Activated T-cell treated with anti-CD3 and anti-CD28 coated beads for 24 hours (primary cell): Measurements from ENCODE around the gene ITPK1.

Experiments used
- DNase-seq: peaks from one replicate; pipeline ENCODE4 v3.0.0-alpha.2; 2020; ENCODE audit warnings: low read depth

The ITPK1 gene

DNA sequence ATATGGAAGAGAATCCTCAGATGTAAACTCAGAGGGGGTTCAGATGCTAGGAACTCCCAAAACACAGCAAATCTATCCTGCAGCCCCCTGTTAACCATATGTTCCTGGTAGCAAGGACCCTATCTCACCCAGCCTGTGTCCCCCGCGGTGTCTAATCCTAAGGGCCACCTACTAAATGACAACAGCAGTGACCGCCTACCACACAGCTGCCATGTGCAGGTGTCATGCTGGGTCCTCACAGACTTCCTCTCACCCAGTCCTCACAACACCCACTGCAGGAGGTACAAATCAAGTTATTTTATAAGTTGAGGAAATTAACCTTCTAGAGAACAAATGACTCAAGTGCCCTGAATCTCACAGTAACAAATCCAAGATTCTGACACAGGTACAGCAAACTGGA is 73.9 kb downstream of the ITPK1 start:
- DNase-seq = no peak

DNA sequence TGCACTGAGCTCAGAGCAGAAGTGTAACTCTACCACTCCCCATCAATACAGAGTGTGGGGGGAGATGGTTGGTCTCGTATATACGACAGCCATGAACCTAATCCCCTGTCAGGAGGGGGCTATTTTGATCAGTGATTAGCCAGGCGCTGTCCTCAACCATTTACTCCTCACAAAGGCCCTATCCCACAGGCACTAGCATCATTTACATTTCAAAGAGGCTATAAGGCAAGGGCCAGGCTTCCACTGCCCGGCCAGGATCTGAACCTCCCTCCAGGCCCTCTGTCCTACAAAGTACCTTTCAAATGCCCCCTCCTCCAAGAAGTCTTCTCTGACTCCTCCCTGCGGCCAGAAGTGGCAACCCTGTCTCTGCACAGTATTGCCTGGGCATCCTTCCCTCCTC is 74.7 kb downstream of the ITPK1 start:
- DNase-seq = no peak

DNA sequence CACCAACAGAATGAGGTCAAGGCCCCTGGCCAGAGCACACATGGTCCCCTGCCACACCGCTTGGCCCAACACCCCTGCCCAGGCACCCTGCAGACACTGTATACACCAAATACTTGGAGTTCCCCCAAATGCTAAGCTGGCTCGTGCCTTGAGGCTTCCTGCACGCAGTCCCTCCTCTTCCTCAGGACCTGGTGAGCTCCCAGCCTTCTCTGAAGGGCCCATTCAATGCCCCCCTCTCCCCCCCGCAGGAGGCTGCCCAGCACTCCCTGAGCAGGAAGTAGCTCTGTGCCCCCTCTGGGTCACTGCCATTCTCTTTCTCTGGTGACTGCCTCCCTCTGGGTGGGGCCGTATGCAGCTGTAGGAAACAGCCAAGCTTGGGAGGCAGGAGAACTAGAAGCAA is 75.3 kb downstream of the ITPK1 start:
- no peak for DNase-seq

DNA sequence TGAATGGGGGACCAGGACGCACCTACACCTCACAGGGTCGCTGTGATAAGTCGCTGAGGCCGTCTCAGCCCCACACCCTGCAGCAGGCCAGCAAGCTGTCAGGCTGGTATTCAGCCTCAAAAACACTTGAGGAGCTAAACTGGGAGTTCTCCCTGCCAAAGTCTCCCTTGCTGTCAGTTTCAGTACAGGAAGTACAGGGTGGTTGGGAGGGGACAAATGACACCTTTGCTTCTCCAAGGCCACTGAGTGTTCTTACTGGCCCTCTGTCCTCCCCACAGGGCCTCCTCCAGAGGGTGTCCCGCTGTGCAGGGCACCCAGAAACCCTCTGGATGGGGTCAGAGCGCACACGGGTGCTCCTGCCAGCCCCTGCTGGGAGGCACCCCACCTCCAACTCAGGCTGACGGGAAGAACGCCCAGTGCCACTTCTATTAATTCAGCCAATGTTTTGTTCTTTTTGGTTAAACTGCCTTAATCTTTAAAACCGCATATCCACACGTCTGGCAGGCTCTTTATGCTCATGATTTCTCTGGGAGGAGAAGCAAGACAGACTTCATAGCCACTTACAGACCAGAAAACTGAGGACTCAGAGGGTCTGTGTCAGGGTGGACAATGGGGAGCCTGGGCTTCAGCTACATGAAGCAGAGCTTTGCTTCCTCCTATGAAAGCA is 75.9 kb downstream of the ITPK1 start:
- DNase-seq = no peak

DNA sequence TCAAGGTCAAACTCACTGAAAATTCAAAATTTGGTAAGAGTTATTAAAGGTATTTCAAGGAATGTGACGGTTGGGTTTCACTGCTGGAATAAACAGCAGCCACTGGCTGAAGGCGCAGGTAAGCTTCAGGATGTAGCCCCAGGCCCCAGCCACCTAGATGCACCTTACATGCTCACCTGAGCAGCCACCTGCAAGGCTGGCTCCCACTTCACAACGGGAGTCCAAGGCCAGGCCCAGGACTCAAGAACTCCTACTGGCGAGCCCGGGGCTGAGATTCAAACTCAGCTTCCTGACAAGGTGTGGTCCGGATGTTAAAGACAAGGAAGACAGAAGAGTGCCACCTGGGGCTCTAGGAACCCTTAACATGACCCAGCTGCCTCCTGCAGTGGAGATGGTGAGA is 78.4 kb downstream of the ITPK1 start:
- no peak for DNase-seq

DNA sequence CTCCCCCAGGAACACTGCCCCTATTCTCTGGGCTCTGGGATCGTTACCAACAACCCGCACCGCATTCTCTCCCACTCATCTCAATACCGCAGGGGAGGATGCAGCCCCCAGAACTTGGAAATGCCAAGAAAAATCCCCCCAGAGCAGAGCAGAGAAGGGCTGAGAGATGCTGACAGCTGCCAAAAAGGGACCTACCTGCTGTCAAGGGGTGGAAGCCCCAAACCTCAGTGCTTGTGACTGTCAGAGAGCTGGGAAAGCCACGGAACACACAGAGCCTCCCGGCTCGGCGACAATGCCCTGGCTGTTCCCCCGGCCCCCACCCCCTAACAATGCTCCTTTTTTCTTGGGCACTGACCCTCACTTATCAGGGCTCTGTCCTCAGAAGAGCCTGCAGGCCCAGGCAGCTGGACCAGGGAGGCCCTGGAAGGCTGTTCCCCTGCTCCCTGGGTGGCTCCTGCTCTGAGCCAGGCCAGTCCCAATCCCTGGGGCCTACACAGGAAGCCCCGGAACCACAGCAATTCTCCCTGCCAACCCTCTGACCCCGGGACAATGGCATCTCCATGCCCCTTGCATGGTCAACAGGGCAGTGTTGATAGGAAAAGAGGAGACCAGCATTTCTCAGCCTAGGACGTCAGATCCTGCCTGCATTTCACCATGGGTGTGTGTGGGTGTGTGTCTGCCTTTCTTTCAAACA is 78.9 kb downstream of the ITPK1 start:
- no peak for DNase-seq

DNA sequence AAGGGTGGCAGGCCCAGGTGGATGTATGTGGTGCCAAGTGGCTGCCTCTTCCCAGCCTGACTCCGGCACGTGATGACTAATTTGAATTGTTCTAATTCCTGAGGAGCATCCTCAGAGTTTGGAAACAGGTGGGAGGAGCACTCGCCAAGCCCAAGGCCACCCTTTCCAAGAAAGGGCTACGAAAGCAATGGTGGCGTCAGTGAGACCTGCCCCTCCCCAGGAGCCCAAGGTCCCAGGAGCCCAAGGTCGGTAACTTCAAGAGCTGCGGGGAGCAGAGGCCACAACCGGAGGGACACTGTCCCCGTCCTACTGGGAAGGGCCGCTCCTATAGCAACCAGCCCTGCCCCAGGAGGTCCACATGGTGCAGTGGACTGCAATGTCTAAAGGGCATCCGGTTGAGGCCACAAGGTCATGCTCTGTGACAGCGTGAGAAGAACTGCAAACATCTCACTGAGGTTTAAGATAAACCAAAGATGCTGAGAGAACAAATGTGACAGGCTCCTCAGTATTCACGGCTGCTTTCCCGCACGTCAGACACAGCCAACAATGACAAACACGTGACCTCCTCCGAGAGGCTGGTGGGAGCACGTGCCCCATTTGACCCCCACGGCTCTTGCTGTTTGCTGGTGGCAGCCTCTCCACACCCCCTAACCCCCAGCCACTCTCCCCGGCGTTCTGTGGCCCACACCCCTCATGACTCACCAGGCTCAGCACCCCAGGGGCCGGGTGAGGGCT is 79.6 kb downstream of the ITPK1 start:
- no peak for DNase-seq

DNA sequence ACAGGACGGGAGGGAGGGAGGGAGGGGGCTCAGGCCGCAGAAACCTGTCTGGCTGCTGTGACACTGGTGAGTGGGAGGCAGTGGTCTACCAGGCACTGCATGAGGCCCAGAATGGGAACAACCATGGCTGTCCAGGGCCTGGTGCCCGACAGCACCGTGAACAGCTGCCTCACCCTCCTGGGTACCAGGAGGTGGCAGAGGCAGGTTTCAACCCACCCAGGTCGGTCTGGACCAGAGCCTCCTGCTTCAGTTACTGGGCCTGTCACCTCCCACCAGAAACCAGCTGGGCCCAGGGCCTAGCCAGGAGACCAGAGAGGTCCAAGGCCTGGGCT is 80.2 kb downstream of the ITPK1 start:
- DNase-seq = no peak

DNA sequence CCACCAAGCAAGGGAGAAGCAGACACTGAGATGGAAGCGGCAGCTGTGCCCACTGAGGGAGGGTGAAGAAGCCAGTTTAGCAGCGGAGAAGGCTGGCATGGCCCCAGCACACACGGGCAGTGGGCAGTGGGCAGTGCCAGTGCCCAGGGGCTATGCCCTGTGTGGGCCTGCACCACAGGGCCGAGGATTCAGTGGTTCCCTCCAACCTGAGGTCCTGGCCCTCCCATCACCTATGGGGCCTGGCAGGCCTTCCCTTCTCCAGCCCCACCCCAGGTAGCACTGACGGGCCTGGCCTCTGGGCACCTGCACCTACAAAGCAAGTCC is 81.1 kb downstream of the ITPK1 start:
- no peak for DNase-seq

DNA sequence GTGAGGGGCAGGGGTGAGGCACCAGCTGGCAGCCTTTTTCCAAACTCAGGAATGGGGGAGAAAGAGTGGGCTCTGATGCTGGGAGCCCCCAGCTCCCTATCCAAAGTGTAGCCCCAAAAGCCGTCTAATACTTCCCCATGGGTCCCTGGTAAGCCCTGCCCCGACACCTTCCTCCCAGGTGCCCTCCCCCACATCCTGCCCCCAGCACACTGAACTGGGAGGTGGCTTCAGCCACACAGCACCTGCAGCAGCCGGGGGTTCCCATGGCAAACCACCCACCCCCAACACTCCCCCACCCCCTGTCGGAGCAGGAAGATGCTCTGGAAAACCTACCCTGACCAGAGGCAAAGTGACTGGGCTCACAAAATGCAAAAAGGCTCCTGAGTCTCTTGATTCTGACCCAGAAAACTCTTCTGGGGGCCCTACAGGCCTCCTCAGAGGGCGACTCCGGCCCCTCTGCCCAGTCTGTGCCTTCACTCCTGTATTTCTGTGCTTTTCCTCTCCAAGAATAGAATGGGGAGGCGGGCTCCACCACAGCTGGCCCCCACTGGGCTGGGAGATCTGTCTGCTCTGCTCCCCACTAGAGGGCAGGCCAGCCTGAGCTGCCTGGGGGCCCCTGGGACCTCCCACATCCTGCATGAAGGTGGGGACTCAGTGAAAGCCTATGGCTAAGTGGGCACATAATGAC is 81.6 kb downstream of the ITPK1 start:
- DNase-seq = peak; percentile 10

DNA sequence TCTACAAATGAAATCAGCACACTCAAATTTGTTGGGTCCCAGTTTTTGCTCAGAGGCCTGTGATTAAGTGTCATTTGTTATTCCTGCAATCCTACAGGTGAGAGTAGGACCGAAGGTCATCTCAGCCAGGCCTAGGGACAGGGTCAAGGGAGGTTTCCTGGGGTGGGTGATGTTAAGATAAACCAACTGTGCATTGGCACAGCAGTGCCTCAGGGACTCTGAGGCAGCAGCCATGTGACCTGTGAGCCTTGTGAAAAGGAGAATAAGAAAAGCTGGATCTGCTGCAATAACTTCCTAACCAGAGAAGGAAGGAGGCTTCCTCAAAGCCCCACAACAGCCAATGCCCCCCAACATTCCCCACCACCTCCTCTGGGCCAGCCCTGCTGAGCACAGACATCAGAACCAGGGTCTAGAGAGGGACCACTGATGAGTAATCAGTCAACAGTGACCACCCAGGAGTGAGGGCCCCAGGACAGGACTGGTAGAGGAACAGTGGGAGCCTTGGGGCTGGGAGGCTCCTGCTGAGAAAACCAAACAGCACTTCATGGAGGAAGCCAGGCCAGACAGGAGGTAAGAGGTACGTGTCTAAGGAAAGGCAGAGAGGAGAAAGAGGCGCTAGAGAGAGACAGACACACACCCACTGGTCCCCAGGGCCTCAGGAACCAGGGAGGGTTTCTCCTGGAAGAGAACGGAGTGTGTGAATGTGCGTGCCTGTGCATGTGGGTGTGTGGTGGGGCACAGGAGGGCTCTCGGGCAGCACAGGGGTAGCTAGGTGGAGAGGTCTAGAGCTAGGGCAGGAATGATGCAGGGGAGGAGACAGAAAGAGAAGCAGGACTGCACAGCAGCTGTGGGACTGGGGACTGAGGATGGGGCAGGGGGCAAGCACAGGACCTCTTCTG is 82.4 kb downstream of the ITPK1 start:
- no peak for DNase-seq

DNA sequence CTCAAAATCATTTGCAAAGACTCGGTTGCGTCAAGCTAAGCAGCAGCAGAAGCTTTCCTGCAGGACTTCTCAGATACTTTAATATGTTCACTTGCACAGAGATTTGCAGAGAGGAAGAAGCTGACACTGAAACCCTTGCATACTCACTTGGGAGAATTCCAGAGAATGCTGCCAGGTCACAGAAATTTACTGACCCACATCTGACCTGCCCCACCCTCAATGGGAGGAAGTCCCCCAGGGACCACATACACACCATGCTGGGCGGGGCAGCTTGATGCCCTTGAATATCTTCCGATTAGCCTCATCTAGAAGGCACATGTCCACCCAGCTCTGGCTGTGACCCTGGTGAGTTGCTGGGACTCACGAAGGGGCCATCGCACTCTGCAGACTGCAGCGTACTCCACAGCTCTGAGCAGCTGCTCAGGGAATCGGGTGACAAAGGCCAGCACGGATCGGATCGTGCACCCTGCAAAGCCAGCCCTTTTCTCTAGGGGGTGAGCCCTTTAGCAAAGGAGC is 83.2 kb downstream of the ITPK1 start:
- no peak for DNase-seq

DNA sequence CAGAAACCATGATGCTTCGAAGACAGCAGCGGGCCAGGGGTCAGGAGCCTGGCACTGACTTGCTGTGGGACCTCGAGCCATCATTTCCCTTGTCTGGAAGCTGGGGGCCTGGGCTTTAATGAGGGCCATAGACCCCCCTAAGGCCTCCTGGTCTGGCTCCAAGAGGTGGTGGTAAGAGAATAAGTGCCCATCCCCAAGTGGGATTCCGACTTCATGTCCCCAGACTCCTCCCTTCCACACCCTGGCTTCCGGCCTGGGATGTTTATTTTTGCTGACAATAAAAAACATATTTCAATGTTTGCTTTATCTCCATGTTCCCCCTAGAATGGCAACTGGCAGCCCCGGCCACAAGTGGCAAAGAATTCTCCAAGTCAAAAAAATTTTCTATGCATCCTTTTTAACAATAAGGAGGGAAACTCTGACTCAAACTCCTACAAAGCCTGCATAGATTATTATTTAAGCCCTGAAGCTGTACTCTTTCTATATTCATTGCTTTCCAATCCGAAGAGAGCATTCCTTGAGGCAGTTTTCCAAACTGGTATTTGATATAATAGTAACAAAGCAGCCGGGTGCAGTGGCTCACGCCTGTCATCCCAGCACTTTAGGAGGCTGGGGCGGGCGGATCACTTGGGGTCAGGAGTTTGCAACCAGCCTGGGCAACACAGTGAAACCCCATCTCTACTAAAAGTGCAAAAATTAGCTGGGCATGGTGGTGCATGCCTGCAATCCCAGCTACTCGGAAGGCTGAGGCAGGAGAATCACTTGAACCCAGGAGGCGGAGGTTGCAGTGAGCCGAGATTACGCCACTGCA is 84.0 kb downstream of the ITPK1 start:
- DNase-seq = no peak

DNA sequence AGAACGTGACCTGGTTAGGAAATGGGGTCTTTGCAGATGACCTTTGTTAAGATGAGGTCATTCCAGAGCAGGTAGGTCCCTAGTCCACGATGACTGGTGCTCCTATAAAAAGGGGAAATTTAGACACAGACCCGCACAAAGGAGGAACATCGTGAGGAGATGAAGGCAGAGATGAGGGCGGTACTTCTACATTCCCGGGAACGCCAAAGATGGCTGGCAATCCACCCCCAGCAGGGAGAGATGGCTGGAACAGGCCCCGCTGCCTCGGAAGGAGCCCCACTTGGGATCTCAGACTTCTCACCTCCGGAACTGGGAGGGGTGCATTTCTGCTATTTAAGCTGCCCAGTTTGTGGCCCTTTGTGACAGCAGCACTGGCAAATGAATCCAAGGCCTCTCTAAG is 85.0 kb downstream of the ITPK1 start:
- no peak for DNase-seq

DNA sequence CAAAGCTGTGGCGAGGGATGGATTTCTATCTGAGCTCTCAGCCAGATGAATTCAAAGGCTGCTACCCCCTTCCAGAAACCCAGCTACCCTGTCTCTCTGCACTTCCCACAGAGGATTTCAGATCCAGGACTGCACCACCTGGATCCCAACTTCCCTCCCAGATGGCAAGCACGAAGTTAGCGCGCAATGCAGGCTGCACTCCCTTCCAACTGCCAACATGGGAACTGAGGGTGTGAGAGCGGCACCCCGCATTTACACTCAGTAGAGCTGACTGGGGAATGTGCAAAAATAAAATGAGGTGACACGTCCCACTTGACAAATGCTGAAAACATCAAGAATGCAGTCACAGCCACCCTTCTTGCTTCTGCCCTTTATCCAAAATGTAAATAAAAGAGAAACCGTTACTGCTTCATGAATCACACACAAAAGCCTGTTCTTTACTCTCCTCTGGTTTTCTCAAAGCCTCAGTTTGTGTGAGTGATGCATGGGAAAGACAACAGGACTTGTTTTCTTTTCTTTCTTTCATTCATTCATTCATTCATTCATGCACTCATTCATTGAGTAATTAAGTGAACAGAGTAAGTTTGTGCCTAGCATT is 85.7 kb downstream of the ITPK1 start:
- DNase-seq = no peak

DNA sequence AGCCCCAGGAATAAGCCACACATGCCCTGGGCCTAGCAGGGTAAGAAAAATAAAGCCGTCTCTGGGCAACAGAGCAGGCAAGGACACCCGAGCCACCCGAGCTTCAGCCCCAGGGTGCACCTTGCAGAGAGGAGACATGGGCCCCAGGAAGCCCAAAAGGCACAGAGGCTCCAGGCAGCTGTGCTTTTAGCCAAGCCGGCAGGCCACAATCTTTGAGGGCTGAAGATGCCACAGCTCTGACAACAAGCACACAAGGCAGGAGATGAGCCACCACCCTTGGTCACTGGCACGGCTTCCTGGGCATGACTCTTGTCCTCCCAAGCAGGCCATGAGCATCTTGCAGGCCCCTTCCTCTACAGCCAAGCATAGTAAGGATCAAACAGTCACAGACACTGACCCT is 86.3 kb downstream of the ITPK1 start:
- DNase-seq = no peak

DNA sequence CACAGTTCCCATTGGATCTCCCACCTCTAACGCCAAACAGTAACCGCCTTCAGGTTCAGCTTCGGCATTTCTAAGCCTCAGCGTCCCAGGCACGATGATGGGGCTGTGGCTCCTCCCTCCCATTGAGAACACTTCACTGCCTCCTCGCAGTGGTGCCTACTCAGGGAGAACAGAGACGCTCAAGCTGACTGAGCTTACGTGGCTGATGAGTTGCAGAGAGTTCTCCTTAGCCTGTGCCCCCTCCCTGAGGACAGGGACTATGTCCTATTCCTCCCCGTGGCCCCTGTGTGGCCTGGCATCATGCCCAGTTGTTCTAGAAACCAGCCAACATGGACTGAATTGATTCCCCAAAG is 87.0 kb downstream of the ITPK1 start:
- no peak for DNase-seq

DNA sequence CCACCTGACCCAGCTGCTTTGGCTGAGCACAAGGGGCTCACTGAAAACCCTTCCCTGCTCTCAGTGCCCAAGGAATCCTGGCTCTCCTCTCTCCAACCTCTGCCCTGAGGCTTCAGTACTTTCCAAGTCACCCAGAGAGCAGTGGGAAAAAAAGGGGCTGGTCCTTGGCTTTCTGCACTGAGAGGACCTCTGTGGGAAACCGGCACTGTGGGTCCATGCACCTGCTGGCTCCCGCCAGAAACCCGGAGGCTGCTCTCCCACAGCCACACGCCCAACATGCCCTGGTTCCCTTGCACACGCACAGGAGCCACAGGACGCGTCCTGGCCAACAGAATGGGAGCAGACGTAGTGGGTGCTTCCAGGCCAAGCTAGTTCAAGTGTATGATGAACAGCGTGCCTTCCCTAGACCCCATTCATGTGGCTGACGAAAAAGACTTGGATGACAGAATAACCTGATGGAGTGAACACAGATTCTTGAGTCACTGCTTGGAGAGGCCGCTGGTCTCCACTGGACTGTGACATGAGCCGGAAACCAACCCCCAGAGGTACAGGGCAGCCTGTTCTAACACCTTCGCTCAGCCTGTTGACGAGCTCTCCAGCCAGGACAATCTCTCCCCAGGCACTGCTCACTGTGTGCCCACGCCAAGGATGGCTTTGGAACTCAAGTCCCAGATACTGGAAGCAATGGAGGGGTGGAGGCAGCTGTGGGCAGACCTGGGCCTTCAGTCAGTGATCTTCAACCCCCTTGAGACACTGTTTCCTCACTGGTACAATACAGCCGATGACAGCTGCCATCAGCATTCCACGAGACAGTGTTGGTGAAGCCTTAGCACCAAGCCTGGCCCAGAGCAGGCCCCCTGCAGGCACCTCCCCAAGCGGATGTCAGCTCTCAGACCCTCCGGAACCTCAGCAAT is 87.7 kb downstream of the ITPK1 start:
- no peak for DNase-seq

DNA sequence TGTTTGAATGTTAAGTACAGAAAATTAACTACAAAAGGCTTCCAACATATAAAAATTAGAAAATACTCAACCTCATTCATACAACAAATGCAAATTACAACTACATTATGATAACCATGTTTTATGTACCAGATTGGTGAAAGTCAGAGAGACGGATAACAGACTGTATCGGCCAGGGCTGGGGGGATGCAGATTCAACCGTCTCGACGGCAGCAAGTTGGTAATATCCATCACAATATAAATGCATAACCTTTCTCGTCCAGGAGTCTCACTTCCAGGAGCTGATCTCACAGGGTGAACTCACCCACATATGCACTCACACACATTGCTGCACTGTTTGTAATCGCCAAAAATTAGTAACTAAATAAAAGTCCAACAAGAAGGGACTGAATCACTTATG is 89.4 kb downstream of the ITPK1 start:
- no peak for DNase-seq

DNA sequence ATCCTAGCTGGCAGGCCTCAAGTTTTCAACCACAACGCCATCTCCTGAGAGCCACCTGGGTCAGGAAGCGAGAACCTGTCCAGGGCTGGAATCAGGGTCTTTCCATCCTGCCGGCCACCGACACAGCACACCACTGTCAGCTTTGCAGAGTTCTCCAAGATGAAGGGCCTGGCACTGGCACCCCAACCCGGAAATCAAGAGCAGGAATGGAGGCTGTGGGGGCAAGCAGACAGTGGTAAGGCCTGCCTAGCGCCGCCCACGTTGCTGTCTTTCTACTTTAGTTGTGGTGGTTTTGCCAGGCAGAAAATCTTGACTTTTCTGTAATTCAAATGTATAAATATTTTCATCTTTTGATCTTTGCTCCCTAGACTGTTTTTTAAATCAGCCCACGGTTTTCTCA is 90.7 kb downstream of the ITPK1 start:
- DNase-seq = no peak
